ENCODE measurements around the gene FSTL1. TPM values are rescaled to one million over a fixed set of nuclear protein-coding genes. Genes with fewer than 3 reads are reported as not detected.

FSTL1 gene
- polyA plus RNA-seq, 2 of the 4 experiments (the other 2 are of a cell fraction), result 57.7 to 118 TPM

- TF ChIP-seq HES2 (IDR thresholded peaks at IDR 0.05) (no peak), MYC (IDR thresholded peaks at IDR 0.05; ENCODE audit: borderline replicate concordance, low read length) (peak; percentile 87), NR3C1 (IDR thresholded peaks at IDR 0.05) (no peak), HEYL (CRISPR knock-in tag; IDR thresholded peaks at IDR 0.05) (no peak), RCOR1 (IDR thresholded peaks at IDR 0.05; ENCODE audit: low read depth, low read length) (no peak), EP300 (IDR thresholded peaks at IDR 0.05) (peak in 1 of 2 experiments; percentile 33; a peak in 1 of 5 replicates), MAX (IDR thresholded peaks at IDR 0.05) (peak; percentile 93), HOXB13 (CRISPR knock-in tag; IDR thresholded peaks at IDR 0.05; ENCODE audit: low read depth) (no peak), RFX5 (IDR thresholded peaks at IDR 0.05) (peak; percentile 19; the same call in 1 of the 2 replicates), PHF8 (IDR thresholded peaks at IDR 0.05; ENCODE audit: borderline replicate concordance, low read depth) (peak; percentile 79), ZSCAN20 (CRISPR knock-in tag; IDR thresholded peaks at IDR 0.05) (no peak), EHF (CRISPR knock-in tag; IDR thresholded peaks at IDR 0.05) (0 out of 2 replicates have a peak, but pooled peaks have one; percentile 11), USF2 (IDR thresholded peaks at IDR 0.05) (peak; percentile 82), FOSB (CRISPR knock-in tag; IDR thresholded peaks at IDR 0.05) (no peak), MAFK (IDR thresholded peaks at IDR 0.05; ENCODE audit: partially characterized antibody) (no peak), KDM5A (IDR thresholded peaks at IDR 0.05) (no peak), TP53 (CRISPR knock-in tag; IDR thresholded peaks at IDR 0.05) (no peak), MAZ (IDR thresholded peaks at IDR 0.05; ENCODE audit: borderline replicate concordance, low read depth, low read length) (no peak), HOXA7 (CRISPR knock-in tag; IDR thresholded peaks at IDR 0.05) (no peak), RNF2 (IDR thresholded peaks at IDR 0.05; ENCODE audit: borderline replicate concordance, low read depth) (no peak), BCL3 (IDR thresholded peaks at IDR 0.05) (peak; percentile 92), ATOH8 (CRISPR knock-in tag; IDR thresholded peaks at IDR 0.05; ENCODE audit: low read depth) (no peak), GATA3 (IDR thresholded peaks at IDR 0.05; ENCODE audit: borderline replicate concordance) (0 out of 2 replicates have a peak, but pooled peaks have one; percentile 23), CEBPB (IDR thresholded peaks at IDR 0.05) (no peak)
- TF ChIP-seq, protein P1, sequence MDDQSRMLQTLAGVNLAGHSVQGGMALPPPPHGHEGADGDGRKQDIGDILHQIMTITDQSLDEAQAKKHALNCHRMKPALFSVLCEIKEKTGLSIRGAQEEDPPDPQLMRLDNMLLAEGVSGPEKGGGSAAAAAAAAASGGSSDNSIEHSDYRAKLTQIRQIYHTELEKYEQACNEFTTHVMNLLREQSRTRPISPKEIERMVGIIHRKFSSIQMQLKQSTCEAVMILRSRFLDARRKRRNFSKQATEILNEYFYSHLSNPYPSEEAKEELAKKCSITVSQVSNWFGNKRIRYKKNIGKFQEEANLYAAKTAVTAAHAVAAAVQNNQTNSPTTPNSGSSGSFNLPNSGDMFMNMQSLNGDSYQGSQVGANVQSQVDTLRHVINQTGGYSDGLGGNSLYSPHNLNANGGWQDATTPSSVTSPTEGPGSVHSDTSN (IDR thresholded peaks at IDR 0.05), result no peak
These were observed 101.6 kb downstream of the FSTL1 start, which contains the start of gene LRRC58 (continued) for GRCh38 chr3:120348991-120349854.
